OCI-LY7 (cell line): ENCODE results near the gene GPR82.

Experiments
- CTCF ChIP-seq: fragments of 200-600 bp; sonication (generic); conservative IDR thresholded peaks from 2 replicates; pipeline ENCODE4 v1.5.1; 2014; ENCODE audit warnings: mild to moderate bottlenecking, antibody characterized with exemption, low read length, moderate library complexity, mixed read lengths
- EZH2phosphoT487 ChIP-seq: fragments of 200-600 bp; sonication (generic); IDR thresholded peaks from 2 replicates; pipeline ENCODE4 v1.6.1; 2018; ENCODE audit warnings: low read depth, borderline replicate concordance, mild to moderate bottlenecking, mixed run types, antibody characterized with exemption, low read length, moderate library complexity, mixed read lengths

- no peak for TF ChIP-seq CTCF
- no peak for TF ChIP-seq EZH2phosphoT487
Measured at GRCh38 chrX:41684940-41685339, 39.0 kb upstream of the GPR82 start.
